SK-N-MC (cell line): ENCODE results near the gene LONP2.
"Not testable (repeated sequence)": the region's sequence is repeated elsewhere in the genome, so short reads cannot be mapped to it uniquely, and the experiment has no call there.

Experiments
- DNase-seq: peaks from one replicate; pipeline ENCODE4 v3.0.0-alpha.2; 2011; ENCODE audit warnings: low read depth, low spot score
- H3K27ac ChIP-seq: fragments of 200-600 bp; sonication (generic); 2 replicates; pipeline ENCODE4 v1.5.1; 2016; ENCODE audit warnings: mixed run types
- H3K36me3 ChIP-seq: fragments of 200-600 bp; sonication (generic); 2 replicates; pipeline ENCODE4 v1.6.1; 2017; ENCODE audit warnings: antibody characterized with exemption, low read length, mixed read lengths; ENCODE audit not compliant: insufficient read depth
- H3K4me3 ChIP-seq: fragments of 200-600 bp; sonication (generic); 2 replicates; pipeline ENCODE4 v1.5.1; 2016
- H3K9ac ChIP-seq: fragments of 200-600 bp; sonication (generic); 2 replicates; pipeline ENCODE4 v1.8.0; 2017; ENCODE audit warnings: mixed run types, mixed read lengths; ENCODE audit not compliant: insufficient read length
- H3K9me3 ChIP-seq: fragments of 200-600 bp; sonication (generic); 2 replicates; pipeline ENCODE4 v1.6.1; 2017; ENCODE audit warnings: low read depth, mild to moderate bottlenecking, antibody characterized with exemption, low read length, moderate library complexity, mixed read lengths
- EZH2 ChIP-seq: fragments of 200-600 bp; sonication (generic); IDR thresholded peaks from one replicate; pipeline ENCODE4 v1.6.1; 2017; ENCODE audit warnings: antibody characterized with exemption
- FOXP2 ChIP-seq: optimal IDR thresholded peaks from 2 replicates; pipeline ENCODE3; 2011; ENCODE audit warnings: mild to moderate bottlenecking, moderate library complexity; ENCODE audit not compliant: insufficient read depth; ENCODE audit errors: extremely low read length, control extremely low read depth
- POLR2AphosphoS5 ChIP-seq: IDR thresholded peaks from 2 replicates; pipeline ENCODE4 v1.6.1; 2012; ENCODE audit warnings: mild to moderate bottlenecking, low read depth, low read length, borderline replicate concordance

LONP2 gene

GRCh38 chr16:48386559-48387312 is 142.6 kb downstream of the LONP2 start:
- no peak for DNase-seq
- H3K9ac ChIP-seq: no peak overlapping the region
- TF ChIP-seq EZH2 (no peak), FOXP2 (no peak), POLR2AphosphoS5 (no peak)
- H3K27ac ChIP-seq: no peak overlapping the region
- H3K36me3 ChIP-seq: no peaks in the 10 kb centered on the region
- no peaks in the 10 kb centered on the region for H3K9me3 ChIP-seq
- H3K4me3 ChIP-seq: no peak overlapping the region

- H3K4me3 ChIP-seq: no peak overlapping the region
- TF ChIP-seq EZH2: no peak
- no peak for TF ChIP-seq FOXP2
- no peak for TF ChIP-seq POLR2AphosphoS5
These were observed 148.3 kb downstream of the LONP2 start for GRCh38 chr16:48392407-48392806.

GRCh38 chr16:48393485-48394354 is 149.6 kb downstream of the LONP2 start:
- DNase-seq: no peak
- H3K9me3 ChIP-seq: no peaks in the 10 kb centered on the region
- H3K36me3 ChIP-seq: no peaks in the 10 kb centered on the region
- H3K9ac ChIP-seq: no peak overlapping the region
- no peak for TF ChIP-seq EZH2
- no peak for TF ChIP-seq POLR2AphosphoS5
- no peak for TF ChIP-seq FOXP2
- no peak overlapping the region for H3K4me3 ChIP-seq
- H3K27ac ChIP-seq: no peak overlapping the region

More at GRCh38 chr16:48392407-48392806, 148.3 kb downstream of the LONP2 start:
- H3K36me3 ChIP-seq: no peaks in the 10 kb centered on the region
- H3K27ac ChIP-seq: no peak overlapping the region
- no peaks in the 10 kb centered on the region for H3K9me3 ChIP-seq
- DNase-seq: no peak
- no peak overlapping the region for H3K9ac ChIP-seq

GRCh38 chr16:48394355-48394703 is 150.2 kb downstream of the LONP2 start:
- H3K27ac ChIP-seq: no peak overlapping the region
- H3K4me3 ChIP-seq: no peak overlapping the region
- H3K9ac ChIP-seq: no peak overlapping the region
- H3K9me3 ChIP-seq: no peaks in the 10 kb centered on the region
- TF ChIP-seq EZH2 (no peak), POLR2AphosphoS5 (no peak), FOXP2 (no peak)
- no peak for DNase-seq
- no peaks in the 10 kb centered on the region for H3K36me3 ChIP-seq

GRCh38 chr16:48395375-48395774 is 151.3 kb downstream of the LONP2 start:
- no peak for DNase-seq
- Histone ChIP-seq H3K9ac (no peak overlapping the region), H3K4me3 (no peak overlapping the region), H3K9me3 (no peaks in the 10 kb centered on the region), H3K27ac (no peak overlapping the region), H3K36me3 (no peaks in the 10 kb centered on the region)
- TF ChIP-seq FOXP2 (no peak), POLR2AphosphoS5 (no peak), EZH2 (no peak)

- not testable (repeated sequence) for H3K36me3 ChIP-seq, H3K9ac ChIP-seq, H3K4me3 ChIP-seq, H3K9me3 ChIP-seq, DNase-seq, H3K27ac ChIP-seq
These were observed 158.4 kb downstream of the LONP2 start for GRCh38 chr16:48402547-48402946.

- no peak for DNase-seq
- Histone ChIP-seq H3K36me3 (no peaks in the 10 kb centered on the region), H3K27ac (no peak overlapping the region), H3K9ac (no peak overlapping the region), H3K9me3 (no peaks in the 10 kb centered on the region), H3K4me3 (no peak overlapping the region)
- no peak for TF ChIP-seq EZH2
- TF ChIP-seq POLR2AphosphoS5: no peak
- no peak for TF ChIP-seq FOXP2
These were observed 161.1 kb downstream of the LONP2 start for GRCh38 chr16:48405153-48405552.

- no peak for DNase-seq
These were observed 161.8 kb downstream of the LONP2 start for GRCh38 chr16:48405907-48406306.

More at GRCh38 chr16:48405907-48406306, 161.8 kb downstream of the LONP2 start:
- H3K4me3 ChIP-seq: no peak overlapping the region
- no peak for TF ChIP-seq EZH2
- TF ChIP-seq POLR2AphosphoS5: no peak
- no peak for TF ChIP-seq FOXP2
- no peaks in the 10 kb centered on the region for H3K36me3 ChIP-seq
- no peak overlapping the region for H3K27ac ChIP-seq
- H3K9ac ChIP-seq: no peak overlapping the region
- no peaks in the 10 kb centered on the region for H3K9me3 ChIP-seq
